Fibroblast of skin of right quadriceps (primary cell): ENCODE measurements around the gene PGLYRP4.

ENCODE experiments used
- DNase-seq: peaks from one replicate; pipeline ENCODE4 v3.0.0-alpha.2; 2013

PGLYRP4 gene

DNA sequence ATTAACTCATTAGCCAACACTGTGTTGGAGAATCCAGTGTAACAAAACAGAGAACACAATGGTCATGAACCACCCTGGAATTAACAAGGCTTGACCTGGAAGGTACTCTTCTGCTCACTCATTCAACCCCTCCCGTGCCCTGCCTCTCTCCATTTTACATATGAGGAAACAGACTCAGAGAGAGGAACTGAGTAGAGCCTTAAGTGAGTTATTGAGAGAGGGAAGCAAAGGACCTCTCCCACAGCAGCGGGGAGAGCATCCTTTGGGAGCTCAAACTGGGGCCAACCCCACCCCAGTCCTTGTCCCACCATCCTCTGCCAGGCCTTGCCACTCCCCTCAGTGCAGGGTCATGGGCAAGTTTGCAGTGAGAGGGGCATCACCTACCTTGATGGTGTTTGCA lies 25.4 kb upstream of the PGLYRP4 start:
- no peak for DNase-seq

DNA sequence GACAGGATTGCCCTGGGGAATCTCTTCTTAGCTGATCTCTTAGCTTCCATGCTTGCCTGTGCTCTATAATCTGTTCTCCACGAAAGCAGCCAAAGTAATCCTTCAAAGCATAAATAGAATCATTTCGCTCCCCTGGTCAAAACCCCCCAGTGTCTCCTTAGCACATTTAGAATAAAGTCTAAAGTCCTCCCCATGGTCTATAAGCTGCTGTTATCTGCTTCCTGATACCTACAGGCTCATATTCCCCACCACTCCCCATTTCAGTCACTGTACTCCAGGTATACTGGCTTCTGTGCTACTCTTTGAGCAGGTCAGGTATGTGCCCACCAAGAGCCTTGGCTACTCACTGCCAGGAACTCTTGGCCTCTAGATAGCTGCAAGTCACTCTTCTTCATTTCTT lies 23.9 kb upstream of the PGLYRP4 start:
- DNase-seq = no peak

DNA sequence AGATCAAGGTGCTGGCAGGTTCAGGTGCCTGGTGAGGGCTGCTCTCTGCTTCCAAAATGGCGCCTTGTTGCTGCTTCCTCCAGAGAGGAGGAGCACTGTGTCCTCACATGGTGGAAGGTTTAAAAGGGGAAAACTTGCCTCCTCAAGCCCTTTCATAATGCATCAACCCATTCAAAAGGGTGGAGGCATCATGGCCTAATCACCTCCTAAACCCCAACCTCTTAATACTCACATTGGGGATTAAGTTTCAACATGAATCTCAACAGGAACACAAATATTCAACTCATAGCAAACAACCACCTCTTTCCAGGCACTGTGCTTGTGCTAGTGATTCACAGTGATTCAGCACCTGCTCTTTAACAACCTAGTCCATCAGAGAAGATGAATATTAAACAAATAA lies 22.6 kb upstream of the PGLYRP4 start:
- DNase-seq = no peak

DNA sequence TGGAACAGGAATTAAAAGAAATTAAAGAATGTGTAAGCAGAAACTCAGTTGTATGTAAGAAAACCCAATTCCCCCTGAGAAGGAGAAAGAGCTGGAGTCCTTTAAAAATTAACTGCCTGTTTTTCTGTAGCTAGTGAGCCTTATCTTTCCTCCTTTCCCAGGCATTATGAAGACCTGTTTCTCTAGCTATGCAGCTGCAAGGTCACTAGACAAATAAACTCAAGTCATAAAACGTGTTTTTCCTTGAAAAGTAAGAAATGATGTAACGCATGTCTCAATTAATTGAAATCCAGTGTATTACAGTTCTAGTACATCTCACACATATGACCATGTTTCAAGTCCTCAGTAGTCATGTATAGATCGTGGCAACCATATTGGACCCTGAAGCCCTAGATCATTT lies 21.5 kb upstream of the PGLYRP4 start:
- DNase-seq = no peak

DNA sequence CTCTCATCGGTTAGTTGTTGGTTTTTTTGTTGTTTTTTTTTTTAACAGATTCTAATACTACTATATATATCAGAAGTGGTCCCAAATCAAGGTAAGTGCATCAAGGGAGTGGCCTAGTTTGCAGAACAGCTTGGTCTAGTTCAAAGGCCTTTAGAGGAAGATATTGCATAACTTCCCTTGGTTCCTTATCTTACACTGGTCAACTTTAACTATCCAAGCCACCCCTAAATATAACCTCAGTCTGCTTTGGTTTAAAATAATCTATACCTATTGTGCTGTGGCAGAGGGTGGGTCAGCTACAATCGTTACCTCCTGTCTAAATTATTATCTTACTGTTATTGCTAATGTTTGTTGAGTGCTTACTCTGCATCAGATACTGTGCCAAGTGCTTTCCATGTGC lies 19.9 kb upstream of the PGLYRP4 start:
- DNase-seq = no peak

DNA sequence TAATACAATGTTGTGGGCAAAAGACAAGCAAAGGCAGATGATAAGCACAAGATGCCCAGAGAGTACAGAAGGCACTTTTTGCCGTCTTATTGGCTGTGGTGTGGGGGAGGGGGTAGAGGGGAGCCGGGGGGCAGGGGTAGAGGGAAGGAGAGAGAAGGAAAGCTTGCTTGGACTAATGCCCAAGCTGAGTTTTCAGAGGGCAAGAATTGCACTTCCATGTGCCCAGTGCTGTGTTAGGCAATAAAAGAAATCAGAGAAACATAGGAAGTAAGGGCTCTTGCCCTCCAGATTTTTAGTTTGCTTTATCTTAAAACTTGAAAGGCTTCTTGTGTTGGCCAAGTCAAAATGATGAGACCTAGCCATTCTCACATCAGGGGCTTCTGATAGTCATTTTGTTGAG lies 18.4 kb upstream of the PGLYRP4 start:
- no peak for DNase-seq

DNA sequence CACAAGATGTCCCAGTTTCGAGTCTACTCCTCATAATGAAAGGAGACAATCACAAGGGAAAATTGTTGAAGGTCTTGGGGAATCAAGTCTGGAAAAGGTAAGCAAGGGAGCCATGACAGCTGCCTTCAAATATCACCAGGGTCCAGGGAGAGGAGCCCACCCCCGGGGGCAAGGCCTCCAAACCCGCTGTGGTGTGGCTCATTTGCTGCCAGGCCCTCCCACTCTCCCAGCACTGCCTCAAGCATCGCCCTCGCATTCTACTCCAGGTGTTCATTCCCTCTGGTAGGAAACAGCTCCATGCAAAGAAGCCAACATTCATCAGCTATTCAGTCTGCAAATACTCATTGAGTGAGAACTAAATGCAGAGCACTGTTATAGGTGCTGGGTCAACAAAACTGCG lies 17.6 kb upstream of the PGLYRP4 start:
- DNase-seq = no peak

DNA sequence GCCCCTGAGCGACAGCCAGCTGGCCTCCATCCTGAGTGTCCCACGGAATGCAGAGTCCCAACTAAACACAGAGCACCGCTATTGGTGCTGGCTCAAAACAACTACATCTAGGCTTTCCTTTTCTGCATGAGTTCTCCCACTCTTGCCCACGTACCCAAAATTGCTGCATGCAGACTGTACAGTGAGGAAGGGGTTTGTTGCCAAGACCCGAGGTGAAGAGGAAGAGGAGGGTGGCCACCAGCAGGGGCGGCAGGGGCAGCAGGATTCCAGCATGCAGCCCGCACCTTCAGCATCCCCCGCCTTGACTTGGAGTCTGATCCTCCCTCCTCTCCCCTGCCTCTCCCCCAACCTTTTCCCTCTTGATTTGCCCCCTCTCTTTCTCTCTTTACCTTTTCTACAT lies 17.1 kb upstream of the PGLYRP4 start:
- no peak for DNase-seq

DNA sequence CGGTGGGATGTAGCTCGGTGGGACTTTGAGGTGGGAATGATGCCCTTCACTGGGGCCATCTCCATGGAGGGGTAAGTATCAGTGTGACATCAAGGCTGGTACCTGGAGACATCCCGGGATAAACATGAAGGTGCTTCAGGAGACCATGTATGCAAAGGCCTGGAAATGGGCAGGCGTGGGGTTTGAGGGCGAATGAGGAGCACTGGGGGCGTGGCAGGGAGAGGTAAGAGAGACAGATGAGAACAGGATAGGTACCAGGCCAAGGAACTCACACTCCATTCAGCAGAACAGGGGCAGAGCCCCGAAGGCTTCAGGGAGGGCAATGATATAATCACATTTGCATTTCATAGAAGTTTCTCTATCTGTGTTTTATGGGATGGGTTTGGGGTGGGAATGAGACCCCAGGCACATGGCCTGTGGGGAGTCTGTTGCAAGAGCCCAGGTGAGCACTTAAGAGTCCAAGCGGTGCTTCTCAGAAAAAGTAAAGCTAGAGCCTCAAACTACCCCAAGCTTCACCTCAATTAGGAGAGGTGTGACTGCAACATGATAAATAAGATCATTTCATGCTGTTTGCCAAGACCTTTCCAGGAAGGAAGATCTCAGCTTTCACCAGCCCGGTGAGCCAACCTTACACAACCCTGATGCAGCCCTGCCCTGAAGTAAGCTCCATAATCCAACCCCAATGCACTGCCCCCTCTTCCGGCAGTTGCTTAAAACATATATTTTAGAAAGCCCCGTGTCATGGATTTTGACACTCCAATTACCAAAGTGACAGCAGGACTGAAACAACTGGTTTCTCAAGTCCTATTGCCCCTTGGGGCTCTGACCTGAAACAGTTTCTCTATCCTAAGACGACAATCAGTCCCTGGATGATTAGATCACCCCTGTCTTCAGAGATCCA lies 16.4 kb upstream of the PGLYRP4 start:
- DNase-seq = no peak

DNA sequence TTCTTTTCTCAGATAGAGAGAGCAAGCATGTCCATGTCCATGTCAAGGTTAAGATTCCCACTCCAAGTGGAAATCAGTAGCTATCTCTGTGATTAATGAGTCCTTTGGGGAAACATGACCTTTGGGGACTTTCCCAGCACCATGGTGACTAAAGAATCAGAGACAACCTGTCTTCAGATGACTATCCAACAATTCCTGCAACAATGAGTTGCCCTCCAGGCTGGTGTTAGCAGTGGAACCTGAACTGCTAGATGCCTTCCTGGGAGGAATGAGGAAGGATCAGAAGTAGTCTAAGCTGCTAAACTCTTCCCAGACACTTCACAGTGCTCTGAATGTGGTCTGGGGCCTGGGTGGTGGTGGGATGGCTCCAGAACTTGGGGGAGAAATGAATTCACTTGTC lies 15.5 kb upstream of the PGLYRP4 start:
- no peak for DNase-seq

DNA sequence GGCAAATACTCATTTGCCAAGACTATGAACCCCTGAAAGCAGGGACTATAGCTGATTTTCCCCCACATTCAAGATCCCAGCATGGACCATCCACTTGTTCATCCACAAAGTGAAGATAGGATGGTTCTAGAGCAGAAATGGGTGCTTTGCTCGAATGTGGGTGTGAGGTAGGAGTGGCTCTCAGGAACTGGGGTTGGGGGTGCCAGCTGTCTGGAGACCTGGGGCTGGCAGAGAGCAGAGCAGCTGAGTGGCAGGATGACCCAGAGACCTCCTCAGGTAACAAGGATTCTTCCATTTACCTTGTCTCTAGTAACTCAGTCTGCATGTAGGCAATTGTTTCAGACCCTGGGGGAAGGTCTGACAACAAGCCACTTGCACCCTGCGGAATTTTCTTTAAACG lies 15.0 kb upstream of the PGLYRP4 start:
- no peak for DNase-seq

DNA sequence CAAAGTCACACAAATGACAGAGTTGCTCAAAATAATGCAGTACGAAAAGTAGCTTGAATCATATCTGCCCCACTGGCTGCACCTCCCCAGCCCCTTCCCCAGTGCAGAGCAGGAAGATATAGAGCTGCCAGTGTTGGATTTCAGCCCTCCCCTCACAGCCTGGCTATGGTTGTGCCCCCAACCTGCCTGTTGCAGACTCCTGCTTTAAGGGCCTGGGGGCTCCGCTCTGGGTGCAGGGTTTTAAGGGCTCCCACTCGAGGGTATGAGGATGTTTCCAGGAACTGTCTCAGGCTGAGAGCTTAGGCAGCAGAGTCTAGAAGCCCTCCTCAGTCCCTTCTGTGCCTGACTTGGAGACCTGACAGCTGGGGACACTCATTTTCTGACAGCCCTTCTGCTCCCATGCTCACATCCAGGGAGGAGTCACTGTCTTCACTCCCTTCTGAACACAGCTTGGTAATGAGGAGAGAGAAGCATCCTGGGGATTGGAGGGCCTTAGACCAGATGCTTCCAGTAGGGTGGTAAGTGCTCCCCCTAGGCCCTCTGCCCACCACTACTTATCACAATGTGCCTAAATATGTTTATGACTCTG lies 13.6 kb upstream of the PGLYRP4 start:
- no peak for DNase-seq

DNA sequence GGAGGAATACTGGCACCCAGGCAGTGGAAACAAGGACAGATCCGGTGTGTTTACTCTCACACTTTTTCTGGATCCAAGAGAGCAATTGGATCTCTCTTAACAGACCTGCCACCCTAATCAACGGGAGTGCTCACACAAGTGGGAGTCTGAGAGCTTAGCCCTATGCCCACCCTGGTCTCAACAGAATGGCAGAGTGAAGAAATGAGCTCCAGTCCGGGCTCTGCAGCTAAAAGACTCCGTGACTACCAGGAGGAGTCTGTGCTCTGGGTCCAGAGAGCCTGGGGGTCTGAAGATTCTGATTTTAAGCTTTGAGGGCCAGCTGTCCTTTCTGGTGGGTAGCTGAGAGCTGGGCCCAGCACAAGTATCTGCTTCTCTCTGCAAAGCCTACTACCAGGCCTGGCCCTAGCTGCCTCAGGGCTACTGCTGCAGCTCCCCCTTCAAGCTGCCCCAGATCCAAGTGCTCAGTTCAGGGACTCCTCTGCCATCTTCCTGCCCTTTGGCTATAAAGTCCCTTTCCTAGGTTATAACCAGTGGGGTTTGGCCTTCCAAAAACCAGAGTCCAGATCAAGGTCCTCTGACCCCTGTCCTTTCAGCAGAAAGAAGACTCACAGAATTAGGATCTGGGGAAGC lies 13.0 kb upstream of the PGLYRP4 start:
- DNase-seq = no peak

DNA sequence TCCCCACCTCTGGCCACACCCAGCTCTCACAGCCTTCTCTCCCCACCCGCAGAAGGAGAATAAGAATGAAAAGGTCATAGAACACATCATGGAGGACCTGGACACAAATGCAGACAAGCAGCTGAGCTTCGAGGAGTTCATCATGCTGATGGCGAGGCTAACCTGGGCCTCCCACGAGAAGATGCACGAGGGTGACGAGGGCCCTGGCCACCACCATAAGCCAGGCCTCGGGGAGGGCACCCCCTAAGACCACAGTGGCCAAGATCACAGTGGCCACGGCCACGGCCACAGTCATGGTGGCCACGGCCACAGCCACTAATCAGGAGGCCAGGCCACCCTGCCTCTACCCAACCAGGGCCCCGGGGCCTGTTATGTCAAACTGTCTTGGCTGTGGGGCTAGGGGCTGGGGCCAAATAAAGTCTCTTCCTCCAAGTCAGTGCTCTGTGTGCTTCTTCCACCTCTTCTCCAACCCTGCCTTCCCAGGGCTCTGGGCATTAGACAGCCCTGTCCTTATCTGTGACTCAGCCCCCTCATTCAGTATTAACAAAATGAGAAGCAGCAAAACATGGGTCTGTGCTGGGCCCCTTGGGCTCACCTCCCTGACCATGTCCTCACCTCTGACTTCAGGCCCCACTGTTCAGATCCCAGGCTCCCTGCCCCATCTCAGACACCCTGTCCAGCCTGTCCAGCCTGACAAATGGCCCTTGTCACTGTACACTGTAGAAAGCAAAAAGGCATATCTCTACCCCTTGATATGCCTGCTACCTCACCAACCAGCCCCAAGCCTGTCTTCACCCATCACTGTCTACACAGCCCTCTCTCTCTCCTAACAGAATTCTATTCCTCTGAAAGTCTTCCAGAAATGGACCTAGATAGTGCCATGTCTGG lies 12.2 kb upstream of the PGLYRP4 start:
- DNase-seq = no peak

DNA sequence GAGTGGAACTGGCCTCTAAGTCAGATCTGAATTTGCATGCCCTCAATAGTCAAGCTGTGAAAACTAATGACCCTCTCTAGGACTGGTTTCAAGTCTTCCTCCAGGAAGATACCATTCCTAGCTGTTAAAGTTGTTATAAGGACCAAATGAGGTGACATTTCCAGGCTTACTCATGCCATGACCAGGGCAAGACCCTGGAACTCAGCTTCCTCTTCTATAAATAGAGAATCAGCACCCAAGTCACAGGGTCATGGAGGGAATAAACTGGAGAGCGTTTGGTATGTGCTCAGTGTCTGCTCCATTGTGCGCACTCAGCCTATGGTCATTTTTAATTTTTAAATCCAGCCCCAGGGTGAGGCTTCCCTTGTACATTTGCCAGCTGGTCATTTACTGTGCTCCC lies 11.5 kb upstream of the PGLYRP4 start:
- no peak for DNase-seq

DNA sequence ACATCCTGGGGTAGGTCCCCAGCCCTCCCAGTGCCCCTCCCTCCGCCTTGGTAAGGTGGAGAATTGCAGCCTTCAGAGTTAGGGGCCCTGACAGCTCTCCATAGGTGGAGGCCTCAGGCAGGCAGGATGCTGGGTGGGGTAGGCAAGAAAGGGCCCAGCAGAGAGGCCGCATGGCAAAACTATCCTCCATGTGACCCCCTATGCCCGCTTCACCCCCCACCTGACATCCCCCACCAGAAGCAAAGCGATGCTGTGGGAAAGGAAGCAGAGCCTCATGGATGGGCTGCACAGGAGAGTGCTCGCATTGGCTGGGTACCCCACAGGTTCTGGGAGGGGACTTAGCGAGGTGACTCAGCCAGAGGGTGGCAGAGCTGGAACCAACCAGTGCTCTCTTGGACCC lies 10.6 kb upstream of the PGLYRP4 start:
- DNase-seq = no peak

DNA sequence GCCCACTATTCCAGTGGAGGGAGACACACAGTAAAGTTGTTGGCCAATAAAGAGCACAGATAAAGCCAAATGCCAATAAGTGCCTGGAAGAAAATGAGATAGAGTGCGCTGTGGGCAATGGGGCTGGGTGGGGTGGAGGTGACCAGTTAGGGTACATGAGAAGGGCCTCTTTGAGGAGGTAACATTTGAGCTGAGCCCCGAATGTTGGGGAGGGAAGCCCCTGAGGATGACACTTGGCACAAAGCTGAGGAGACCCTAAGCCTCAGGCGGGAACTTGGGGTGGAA lies 10.0 kb upstream of the PGLYRP4 start:
- DNase-seq = no peak

DNA sequence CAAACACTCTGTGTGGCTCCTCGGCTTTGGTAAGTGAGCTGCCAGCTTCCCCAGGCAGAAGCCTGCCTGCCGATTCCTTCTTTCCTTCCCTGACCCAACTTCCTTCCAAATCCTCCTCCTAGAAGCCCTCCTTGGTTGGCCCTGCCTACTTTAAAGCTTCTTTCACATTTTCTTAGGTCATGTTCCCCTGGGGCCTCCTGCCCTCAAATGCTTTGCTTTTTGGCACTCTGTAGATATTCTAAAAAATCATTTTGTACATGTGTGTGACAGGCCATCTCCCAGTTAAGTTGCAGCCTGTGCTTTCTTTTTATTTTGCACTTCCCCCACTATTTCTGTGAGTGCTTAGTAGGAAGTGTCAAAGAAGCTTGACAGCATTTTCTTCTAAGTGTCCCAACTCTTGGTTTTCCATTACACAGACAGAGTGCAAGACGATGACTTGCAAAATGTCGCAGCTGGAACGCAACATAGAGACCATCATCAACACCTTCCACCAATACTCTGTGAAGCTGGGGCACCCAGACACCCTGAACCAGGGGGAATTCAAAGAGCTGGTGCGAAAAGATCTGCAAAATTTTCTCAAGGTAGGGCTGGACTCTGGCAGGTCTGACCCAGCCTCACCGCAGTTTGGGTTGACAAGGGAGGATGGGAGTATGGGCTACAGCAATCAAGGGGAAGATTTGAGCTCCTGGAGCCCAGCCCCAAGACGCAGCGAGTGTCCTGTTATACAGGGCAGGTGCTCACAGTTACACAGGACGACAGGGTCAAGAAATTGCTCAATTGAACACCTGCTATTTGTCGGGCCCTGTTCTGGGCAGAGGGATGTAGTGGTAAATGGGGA lies 9.4 kb upstream of the PGLYRP4 start, which contains the start of gene S100A9:
TSS of gene S100A9 (plus strand) at position 2 of the 838 bp plus-strand sequence. CDS start at position 432, 430 bp downstream.
- no peak for DNase-seq

DNA sequence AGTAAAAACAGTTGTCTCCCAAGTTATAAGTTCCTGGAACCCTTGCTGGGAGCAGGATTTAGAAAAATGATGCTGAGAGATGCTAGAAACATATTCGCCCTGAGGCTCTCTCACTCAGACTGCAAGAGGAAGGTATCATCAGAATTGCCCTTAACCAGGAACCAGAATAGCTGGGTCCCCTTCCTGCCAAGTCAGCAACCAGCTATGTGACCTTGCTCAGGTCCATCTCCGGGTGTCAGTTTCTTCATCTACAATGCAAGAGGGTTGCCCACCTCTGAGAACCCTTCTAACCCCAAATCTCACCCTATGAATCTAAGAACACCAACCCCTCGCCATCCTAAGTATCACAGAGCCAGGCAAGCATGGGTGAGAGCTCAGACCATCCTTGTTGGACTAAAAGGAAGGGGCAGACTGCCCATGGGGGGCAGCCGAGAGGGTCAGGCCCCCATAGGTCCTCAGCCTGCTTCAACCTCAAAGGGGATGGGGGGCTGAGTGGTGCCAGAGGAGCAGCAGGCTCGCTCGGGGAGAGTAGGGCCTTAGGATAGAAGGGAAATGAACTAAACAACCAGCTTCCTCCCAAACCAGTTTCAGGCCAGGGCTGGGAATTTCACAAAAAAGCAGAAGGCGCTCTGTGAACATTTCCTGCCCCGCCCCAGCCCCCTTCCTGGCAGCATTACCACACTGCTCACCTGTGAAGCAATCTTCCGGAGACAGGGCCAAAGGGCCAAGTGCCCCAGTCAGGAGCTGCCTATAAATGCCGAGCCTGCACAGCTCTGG lies 8.6 kb upstream of the PGLYRP4 start:
- DNase-seq = no peak

DNA sequence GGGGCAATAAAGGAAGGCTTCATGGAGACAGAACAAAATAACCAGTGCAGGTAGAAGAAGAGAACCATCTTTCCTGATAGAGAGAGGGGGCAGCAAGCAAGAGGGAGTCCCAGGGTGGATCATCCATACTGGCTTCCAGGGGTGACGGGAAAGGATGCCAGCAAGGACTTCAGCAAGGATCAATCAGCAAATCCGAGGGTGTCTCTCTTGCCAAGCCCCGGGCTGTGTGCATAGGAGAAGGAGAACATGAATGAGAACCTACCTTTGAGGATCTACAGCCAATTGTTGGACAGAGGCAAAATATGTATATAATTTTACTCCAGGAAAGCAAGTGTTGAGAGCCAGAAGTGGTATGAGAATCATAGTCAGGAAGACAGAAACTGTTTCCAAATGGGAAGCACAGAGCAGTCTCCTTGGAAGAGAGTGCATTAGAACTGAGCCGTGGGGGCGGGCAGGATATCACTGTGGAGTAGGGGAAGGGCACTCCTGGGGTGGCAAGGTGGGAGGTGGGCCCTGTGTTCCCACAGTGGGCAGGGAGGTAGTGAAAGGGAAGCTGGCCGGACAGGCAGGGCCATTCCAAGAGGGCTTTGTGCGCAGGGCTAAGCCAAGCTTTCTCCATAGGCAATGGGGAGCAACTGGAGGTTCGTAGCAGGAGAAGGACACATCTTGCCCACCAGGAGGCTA lies 7.9 kb upstream of the PGLYRP4 start:
- no peak for DNase-seq
